EH (cell line): ENCODE results near the gene TOR3A.

Source experiments
- DNase-seq: peaks from one replicate; pipeline ENCODE4 v3.0.0-alpha.2; 2015; ENCODE audit warnings: low read depth

Gene TOR3A

GRCh38 chr1:179077396-179077795 is 4.5 kb upstream of the TOR3A start:
- peak; percentile 63 for DNase-seq

- DNase-seq: peak; percentile 80
Measured at GRCh38 chr1:179079113-179079761, 2.6 kb upstream of the TOR3A start.

GRCh38 chr1:179080866-179081686 is 794 bp upstream of the TOR3A start:
- no peak for DNase-seq

- peak; percentile 48 for DNase-seq
Measured at GRCh38 chr1:179082333-179082998, 596 bp downstream of the TOR3A start.

- peak; percentile 58 for DNase-seq
Measured at GRCh38 chr1:179082999-179083335, 1.1 kb downstream of the TOR3A start.

- DNase-seq: no peak
Measured at GRCh38 chr1:179083533-179083932, 1.7 kb downstream of the TOR3A start.

- DNase-seq: peak; percentile 22
Measured at GRCh38 chr1:179087665-179088064, 5.8 kb downstream of the TOR3A start.

GRCh38 chr1:179089827-179090482 is 8.1 kb downstream of the TOR3A start:
- no peak for DNase-seq

GRCh38 chr1:179090522-179090921 is 8.7 kb downstream of the TOR3A start:
- no peak for DNase-seq

GRCh38 chr1:179090923-179091322 is 9.1 kb downstream of the TOR3A start:
- no peak for DNase-seq

GRCh38 chr1:179091691-179092165 is 9.9 kb downstream of the TOR3A start:
- peak; percentile 70 for DNase-seq

GRCh38 chr1:179092896-179093461 is 11.1 kb downstream of the TOR3A start:
- no peak for DNase-seq

- no peak for DNase-seq
Measured at GRCh38 chr1:179094818-179095217, 12.9 kb downstream of the TOR3A start.

- no peak for DNase-seq
Measured at GRCh38 chr1:179095377-179095776, 13.5 kb downstream of the TOR3A start.

GRCh38 chr1:179095924-179096323 is 14.1 kb downstream of the TOR3A start:
- no peak for DNase-seq

- no peak for DNase-seq
Measured at GRCh38 chr1:179099891-179100290, 18.0 kb downstream of the TOR3A start.

GRCh38 chr1:179101566-179101965 is 19.7 kb downstream of the TOR3A start:
- no peak for DNase-seq

- no peak for DNase-seq
Measured at GRCh38 chr1:179103999-179104398, 22.1 kb downstream of the TOR3A start.

- DNase-seq: no peak
Measured at GRCh38 chr1:179104611-179105250, 22.9 kb downstream of the TOR3A start.

GRCh38 chr1:179105393-179105792 is 23.5 kb downstream of the TOR3A start:
- no peak for DNase-seq
